Activated CD4-positive, CD25-positive, alpha-beta regulatory T cell treated with anti-CD3 and anti-CD28 coated beads, Interleukin-2, amount 50 U/mL, for 72 hours (primary cell): ENCODE results near the gene ZNF580.

Experiments
- DNase-seq: peaks from one replicate; pipeline ENCODE4 v3.0.0; 2021

Gene ZNF580

DNA sequence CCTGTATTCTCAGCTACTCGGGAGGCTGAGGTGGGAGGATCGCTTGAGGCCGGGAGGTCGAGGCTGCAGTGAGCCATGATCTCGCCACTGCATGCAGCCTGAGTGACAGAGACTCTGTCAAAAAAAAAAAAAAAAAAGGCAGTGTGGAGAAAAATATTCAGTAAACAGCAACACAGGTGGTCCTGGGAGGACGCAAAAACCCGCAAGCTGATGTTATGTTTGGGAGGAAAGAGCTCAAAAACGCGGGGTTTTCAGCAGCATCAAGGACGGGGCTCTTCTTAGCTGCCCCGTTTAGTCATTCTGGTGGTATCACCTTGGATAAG lies 15.8 kb upstream of the ZNF580 start:
- DNase-seq = no peak

DNA sequence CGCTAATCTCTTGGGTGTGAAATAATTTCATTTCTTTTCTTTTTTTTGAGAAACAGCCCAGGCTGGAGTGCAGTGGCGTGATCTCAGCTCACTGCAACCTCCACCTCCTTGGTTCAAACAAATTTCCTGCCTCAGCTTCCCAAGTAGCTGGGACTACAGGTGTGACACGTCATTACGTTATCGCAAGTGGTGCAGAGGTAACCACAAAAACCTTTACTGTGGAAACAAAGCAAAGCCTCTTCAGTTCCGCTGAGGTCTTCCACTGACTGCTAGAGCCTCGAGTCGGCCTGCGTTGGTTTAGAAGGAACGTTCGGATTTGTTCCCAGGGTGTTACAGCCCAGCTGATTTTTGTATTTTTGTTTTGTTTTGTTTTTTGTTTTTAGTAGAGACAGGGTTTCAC lies 14.5 kb upstream of the ZNF580 start:
- DNase-seq = no peak

DNA sequence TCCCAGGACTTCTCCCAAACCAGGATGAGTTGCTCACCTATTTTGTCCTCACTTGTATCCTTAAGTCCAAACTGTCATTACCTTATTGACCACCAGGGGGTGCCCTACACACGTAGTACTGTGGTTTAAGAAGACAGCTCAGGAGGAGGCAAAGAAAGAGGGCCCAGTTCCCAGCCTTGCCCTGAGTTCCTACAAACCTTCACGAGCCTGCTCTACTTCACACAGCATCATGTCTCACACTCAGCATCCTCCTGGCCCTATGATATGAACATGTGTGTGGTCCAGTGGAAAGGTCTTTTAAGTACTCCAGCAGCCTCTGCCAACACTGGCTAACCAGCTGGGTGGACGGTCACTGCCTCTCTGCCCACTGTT lies 8.4 kb upstream of the ZNF580 start:
- DNase-seq = peak; percentile 81

DNA sequence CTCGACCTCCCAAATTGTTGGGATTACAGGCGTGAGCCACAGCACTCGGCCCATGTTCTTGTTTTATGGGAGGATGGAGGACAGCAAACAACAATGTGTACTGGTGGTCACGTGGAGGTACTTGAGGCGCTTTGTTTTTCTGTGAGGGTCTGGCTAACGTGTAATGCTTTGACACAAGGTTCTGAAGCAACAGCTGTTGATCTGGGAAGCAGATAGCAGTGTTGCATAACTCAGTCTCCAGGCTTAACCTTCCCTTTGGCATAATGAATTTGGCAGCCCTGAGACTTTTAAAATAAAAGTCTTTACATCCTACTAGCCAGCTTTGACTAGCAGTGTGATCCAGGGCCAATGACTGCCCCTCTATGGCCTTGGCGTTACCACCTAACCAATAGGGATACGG lies 6.9 kb upstream of the ZNF580 start:
- no peak for DNase-seq

DNA sequence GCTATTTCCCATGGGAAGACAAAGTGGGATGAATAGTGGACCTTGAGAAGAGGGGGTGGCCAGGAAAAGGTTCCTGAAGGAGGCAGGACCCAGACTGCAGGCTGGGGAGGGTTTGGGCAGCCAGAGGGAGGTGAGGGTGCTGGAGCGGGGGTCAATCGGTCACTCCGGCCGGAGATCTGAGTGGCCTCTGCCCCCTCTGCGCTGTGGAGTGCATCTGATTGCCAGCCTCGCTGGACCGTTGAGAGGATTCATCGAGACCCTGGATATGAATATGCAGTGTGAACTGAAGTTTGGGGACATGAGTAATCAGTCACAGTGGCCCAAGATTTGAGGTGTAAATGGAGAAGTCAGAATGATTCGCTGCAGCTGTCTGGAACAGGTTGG lies 5.5 kb upstream of the ZNF580 start:
- no peak for DNase-seq

DNA sequence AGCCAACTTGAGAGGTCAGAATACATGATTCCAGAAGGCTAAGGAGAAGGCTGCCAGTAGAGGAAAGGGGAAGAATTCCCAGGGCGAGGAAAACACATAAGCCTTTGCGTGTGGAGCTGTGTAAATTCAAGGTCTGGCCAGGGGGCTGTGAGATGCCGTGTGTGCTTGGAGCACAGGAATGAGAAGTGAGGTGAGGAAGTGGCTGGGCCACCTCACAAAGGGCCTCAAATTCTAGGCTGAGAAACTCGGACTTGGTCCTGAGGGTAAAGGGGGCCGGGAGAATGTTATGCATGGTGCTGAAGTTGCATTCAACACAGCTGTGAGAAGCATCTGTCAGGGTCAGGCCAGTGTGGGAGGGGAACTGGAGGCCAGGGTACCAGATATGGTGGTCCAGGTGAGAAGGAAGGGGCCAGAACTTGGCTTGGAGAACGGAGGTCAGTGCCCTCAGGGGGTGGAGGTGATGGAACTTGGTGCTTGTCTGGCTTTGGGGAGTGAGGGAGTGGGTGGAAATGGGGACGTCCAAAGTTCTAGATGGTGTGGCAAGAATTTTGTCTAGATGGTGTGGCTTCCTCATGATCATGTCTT lies 4.9 kb upstream of the ZNF580 start:
- no peak for DNase-seq

DNA sequence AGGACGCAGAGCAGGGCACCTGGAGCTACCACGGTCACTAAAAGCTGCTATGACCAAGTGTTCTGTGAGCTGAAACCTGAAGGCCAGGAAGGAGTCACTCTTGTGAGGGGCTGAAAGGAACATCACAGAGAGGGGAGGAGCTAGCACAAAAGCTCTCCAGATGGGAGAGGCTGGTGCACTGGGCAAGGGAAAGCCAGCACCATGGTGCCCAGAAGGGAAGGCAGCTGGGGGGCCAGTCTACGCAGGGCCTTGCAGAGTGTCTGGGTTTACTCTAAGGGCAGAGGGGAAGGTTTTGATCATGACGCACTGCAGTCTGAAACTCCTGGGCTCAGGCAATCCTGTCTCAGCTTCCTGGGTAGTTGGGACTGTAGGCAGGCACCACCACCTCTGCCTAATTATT lies 4.1 kb upstream of the ZNF580 start:
- no peak for DNase-seq

DNA sequence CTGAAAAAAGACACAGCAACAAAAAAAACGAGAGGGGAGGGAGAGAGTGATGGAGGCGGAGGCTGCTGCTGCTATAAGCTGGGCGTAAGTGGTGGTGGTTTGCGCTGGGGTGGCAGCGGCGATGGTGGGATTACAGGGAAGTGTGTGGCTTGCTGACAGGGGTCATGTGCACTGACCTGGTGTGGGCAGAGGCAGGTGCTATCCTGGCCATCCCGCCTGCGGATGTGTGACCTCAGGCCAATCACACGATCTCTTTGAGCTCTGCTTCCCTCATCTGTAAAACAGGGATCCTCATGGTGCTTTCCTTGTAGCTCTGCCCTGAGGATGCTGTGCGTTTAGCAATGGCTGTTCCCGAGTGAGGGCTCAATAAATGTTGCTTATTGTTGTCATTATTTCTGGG lies 3.3 kb upstream of the ZNF580 start:
- no peak for DNase-seq

DNA sequence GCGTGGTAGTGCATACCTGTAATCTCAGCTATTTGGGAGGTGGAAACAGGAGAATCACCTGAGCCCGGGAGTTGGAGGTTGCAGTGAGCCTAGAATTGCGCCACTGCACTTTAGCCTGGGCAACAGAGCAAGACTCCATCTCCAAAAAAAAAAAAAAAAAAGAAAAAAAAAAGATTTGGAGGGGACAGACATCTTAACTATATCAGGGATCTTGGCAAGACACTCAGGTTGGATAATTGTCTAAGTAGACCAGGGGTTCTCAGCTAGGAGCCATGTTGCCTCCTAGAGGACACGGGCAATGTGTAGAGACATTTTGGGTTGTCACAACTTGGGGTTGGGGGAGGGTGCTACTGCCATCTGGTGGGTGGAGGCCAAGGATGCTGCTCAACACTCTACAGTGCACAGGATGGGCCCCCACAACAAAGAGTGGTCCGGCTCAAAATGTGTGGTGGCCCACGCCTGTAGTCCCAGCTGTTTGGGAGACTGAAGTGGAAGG lies 1.9 kb upstream of the ZNF580 start:
- DNase-seq = no peak

DNA sequence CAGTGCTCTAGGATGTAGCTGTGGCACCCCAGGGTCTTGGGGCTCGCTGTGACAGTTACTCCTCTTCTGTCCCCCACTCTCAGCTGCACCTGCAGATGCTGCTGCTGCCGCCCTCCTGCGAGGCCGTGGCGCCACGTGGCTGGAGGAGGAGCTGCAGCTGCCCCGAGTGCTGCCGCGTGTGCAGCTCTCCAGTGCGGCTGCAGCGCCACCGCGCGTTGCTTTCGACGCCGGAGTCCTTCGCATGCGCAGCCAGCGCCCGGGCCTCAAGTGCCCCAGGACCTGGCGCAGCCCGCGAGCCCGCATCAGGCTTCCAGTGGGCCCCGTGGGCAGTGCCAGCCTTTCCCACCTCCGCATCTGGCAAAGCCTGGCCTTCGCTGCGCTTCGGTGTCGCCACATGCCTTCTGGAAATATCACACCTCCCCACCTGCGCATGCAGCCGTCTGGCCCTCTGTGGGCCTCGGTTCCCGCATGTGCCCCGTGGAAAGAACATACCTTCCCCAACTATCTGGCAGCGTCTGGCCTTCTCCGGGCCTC lies 692 bp upstream of the ZNF580 start:
- DNase-seq = peak; percentile 71

DNA sequence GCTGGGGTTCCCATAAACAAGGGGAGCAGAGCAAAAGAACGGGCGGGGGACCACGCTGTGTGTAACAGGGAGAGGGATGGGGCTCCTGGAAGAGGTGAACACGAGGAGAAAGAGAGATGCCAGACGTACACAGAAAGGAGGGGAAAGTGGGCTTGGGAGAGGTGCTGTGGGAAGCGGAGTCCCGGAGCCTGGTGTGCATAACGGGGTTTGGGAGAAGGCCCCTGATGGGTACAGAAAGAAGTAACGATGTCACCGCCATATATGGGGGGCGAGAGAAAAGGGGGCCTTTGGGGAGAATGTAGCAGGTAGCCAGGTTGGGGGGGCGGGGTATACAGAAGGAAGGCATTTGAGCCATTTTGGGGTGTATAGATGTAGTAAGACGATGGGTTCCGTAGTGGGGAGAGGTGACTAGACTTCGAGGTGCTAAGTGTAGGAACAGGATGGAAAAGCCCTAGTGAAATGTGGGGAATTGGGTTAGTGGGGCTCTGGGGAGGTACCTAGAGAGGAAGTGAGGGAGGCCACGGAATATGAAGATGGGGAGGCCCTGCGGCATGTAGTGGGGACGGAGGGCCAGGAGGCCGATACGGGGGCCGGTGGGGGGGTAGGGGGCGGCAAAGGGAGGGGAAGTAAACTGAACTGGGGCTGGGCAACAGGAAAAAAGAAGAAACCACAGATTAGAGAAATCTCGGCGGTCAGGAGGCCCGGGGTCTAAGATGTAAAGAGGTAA lies 787 bp downstream of the ZNF580 start:
- DNase-seq = no peak

DNA sequence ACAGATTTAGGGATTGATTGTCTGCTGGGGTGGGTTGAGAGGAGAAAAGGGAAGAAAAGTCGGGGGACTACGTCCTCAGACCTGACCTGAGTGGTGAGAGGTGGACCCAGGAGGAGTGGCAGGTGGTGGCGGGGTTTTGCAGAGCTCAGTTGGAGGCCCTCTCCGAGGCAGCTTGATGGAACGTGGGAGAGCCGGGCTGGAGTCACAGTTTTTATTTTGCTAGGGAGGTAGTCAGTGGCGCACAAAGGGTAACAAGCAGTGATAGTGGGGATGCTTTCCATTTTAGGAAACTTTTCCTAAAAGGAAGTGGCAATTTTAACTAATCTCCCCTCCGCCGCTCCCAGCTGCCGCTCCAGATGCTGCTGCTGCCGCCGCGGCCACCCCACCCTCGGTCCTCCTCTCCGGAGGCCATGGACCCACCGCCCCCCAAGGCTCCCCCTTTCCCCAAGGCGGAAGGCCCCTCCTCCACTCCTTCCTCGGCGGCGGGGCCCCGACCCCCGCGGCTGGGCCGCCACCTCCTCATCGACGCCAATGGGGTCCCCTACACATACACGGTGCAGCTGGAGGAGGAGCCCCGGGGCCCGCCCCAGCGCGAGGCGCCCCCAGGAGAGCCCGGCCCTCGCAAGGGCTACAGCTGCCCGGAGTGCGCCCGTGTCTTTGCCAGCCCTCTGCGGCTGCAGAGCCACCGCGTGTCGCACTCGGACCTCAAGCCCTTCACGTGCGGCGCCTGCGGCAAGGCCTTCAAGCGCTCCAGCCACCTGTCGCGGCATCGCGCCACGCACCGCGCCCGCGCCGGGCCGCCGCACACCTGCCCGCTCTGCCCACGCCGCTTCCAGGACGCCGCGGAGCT lies 1.6 kb downstream of the ZNF580 start:
- DNase-seq = peak; percentile 59

DNA sequence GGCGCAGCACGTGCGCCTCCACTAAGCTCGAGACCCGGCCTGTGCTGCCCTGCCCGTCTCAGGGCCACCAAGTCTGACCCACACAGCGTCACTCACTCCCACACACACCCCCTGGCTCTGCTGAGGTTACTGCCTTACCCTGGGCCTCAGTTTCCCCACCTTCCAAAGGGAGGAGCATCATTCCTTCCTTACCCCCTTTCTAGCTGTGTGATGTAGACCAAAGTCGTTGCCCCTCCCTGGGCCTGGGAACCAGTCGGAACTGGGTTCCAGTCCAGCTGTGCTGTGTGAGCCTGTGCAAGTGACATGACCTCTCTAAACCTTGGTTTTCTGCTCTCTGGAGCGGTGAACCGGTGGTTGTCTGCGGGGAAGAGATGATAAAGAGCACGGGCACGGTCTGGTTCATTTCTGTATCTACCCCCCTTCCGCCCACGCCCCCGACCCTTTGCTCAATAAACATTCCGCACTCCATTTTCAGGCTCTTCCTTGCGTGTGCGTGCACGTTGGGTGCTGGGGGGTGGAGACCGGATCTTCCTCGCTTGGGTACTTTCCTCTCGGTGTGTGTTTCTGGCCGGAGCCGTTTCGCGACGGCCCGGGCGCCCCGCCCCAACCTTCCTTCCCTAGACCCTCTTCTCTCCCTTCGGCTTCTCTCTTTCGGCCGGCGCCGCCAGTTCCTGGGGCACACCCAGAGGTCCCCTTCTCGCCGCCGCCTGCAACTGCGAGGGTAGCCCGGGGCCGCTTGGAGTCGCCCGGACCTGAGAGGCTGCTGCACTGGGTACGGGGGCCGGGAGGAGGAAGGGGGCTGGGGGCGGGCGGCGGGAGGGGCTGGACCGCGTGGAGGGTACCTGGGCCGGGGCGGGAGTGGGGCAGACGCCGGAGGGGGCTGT lies 2.4 kb downstream of the ZNF580 start, which contains the start of gene ZNF581:
Gene ZNF581 (plus strand): TSS at position 647 of the 884 bp plus-strand sequence. CDS start 923 bp downstream, outside the sequence.
- DNase-seq = peak; percentile 81

DNA sequence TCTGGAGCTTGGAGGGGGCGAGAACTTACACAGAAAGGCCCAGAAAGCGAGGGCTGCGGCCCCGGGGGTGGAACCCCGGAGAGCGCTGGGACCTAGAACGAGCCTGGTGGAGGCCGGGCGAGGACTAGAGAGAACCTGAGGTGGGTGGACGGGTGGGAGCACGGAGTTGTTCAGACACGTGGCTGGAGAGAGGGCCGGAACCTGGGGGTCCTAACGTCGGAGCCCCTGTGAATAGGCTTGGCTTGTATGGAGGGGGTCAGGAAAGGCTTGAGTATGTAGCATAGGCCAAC lies 3.0 kb downstream of the ZNF580 start:
- DNase-seq = no peak

DNA sequence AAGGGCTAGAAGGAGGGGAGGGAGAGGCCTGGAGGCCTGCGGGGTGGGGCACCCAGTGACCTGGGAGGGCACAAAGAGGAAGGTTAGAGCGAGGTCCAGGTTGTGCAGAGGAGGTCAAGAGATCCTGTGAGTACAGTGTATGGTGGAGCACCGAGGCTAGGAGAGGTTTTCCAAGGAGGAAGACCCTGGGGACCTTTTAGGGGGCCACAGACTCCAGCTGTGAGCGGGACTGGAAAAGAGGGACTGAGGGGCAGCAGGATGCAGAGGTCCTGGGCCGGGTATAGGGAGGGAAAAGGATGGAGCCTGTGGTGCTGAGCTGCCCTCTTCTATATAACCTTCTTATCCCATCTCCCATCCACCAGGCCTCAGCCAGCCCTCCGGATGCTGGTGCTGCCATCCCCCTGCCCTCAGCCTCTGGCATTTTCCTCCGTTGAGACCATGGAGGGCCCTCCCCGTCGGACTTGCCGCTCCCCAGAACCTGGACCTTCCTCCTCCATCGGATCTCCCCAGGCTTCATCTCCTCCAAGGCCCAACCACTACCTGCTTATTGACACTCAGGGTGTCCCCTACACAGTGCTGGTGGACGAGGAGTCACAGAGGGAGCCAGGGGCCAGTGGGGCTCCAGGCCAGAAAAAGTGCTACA lies 3.5 kb downstream of the ZNF580 start:
- no peak for DNase-seq

DNA sequence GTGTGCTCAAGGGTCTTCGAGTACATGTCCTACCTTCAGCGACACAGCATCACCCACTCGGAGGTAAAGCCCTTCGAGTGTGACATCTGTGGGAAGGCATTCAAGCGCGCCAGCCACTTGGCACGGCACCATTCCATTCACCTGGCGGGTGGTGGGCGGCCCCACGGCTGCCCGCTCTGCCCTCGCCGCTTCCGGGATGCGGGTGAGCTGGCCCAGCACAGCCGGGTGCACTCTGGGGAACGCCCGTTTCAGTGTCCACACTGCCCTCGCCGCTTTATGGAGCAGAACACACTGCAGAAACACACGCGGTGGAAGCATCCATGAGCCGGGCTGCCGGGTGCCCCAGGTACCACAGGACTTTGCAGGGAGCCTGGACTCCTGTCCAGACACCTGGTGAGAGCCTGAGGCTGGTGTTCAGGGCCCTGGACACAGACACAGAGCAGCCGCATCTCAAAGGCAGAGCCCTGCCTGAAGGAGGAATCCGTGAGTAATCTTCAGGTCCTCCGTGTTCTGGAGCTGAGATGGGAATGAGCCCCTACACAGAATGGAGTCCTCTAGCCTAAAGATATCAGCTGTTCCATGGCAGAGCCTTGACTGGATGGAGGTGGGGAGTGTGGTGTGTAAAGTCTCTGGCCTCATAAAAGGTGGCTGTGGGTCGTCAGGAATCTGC lies 4.2 kb downstream of the ZNF580 start:
- DNase-seq = no peak

DNA sequence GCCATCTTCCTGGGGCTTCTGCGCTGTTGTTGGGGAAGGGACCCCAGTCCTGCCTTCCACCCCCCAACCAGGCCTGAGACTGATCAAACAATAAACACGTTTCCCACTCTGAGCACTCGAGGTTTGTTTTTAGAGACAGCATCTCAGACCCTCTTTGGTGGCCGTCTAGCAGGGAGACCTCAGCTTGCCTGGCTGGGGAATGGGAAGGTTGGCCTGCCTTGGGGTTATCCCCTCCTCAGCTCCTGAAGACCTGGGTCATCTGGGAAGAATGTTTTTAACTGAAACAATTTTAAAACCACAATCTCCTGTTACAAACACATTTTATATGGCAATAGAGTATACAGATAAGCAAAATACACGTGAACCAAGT lies 4.7 kb downstream of the ZNF580 start:
- DNase-seq = no peak

DNA sequence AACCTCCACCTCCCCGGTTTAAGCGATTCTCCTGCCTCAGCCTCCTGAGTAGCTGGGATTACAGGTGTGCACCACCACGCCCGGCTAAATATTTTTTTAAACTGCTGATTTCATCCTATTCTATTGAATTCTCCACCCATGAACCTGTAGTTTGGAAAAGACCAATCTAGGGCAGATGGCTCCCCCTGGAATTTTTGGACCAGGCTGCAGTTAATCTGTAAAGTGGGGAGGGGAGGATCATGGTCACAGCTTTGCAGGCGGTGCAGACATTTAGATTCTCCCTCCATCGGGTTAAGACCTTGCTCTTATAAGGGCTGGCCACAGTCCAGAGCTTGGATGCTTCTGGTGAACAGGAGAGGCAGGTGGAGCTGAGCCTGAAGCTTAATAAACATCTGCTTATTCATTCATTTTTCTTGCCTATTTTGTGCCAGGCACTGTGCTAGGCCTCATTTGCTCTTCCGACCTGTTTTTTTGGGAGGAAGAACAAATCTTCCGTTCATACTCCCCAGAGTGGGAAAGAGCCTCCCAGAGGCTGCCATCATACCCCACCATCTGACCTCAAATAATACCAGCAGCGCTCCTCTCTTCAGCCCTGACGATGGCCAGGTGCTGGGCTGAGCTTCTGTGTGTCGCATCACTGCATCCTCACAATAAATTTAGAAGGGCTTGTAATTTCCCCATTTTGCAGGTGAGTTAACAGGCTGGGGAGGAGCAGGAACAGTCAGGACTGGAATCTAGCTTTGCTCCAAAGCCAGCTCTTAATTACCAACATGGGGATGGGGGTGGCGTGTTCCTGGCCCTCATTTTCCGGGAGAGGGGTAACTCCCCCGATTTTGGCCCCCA lies 6.3 kb downstream of the ZNF580 start:
- DNase-seq = no peak

DNA sequence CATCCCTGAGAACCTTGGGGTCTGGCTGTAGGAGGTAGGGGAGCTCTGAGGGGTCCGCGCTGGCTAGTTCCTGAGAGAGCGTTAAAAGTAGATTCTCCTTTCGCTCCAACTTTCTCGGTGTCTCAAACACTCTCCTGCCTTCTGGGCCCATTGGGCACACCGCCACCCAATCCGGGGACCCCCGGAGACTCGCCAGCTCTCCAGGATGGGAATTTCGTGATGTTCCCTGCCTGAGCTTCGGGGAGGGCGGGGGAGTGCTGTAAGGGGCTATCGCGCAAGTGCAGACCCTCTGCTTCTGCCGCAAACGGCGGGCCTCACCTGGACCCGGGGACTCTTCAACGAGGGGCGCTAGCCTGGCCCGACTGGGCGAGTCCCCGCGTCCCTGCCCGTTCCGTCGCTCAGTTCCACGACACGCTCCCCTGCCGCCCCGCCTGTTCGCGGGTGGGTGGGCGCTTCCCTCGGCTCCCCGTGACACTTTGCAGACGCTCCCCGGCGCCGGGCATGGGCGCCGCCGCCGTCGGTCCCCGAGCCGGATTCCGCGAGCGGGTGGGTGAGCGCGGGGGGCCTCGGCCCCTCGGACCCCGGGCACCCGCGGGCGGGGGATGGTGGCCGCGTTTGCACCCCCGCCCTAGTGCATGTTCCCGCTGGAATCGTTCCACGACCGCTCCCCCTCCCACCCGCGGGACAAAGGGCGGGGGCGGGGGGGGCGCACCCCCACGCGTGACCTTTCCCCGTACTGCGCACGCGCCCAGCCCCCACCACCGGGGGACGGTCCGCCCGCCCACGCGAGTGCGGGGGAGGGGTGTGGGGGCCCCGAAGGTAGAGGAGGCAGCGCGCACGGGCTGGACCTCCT lies 7.2 kb downstream of the ZNF580 start, which contains the start of gene CCDC106:
Gene CCDC106 (plus strand): TSS at position 481 of the 853 bp plus-strand sequence. CDS start 835 bp downstream, outside the sequence.
- no peak for DNase-seq
